HEK293 (cell line): ENCODE measurements around the gene ANO8.

Experiments used
- CTCF ChIA-PET: fragments of 350-600 bp; formaldehyde crosslinking; extraction: SDS; loops from one replicate; lab custom pipeline; 2021; ENCODE audit warnings: antibody characterized with exemption; lab: Yijun Ruan, JAX
- POLR2A ChIA-PET: fragments of 300-600 bp; formaldehyde crosslinking; extraction: SDS; loops from one replicate; lab custom pipeline; 2020; ENCODE audit warnings: antibody characterized with exemption, inconsistent platforms; lab: Yijun Ruan, JAX
- H3K27ac ChIP-seq: fragments of 200-500 bp; sonication (Bioruptor generic); 2 replicates; pipeline ENCODE4 v1.5.1; 2014; ENCODE audit warnings: low read depth, low read length, control low read depth, inconsistent platforms; ENCODE audit errors: extremely low read depth
- H3K36me3 ChIP-seq, 2 experiments: fragments of 200-500 bp in 1 of 2; sonication (Bioruptor generic) in 1 of 2; 1 replicate in 1 of 2; 2 replicates in 1 of 2; pipeline ENCODE4 v1.5.1; 2014 to 2017; ENCODE audit warnings: inconsistent platforms in 2 of 2, low read length in 2 of 2; ENCODE audit not compliant: control insufficient read depth in 2 of 2, insufficient read depth in 1 of 2
- H3K4me1 ChIP-seq: fragments of 200-500 bp; sonication (Bioruptor generic); 2 replicates; pipeline ENCODE4 v1.5.1; 2014; ENCODE audit warnings: mild to moderate bottlenecking, low read length, inconsistent platforms; ENCODE audit not compliant: control insufficient read depth, insufficient read depth
- H3K4me3 ChIP-seq: 2 replicates; pipeline ENCODE4 v1.5.1; 2011; ENCODE audit warnings: low read depth, mild to moderate bottlenecking, control low read depth, low read length, moderate library complexity
- H3K9me3 ChIP-seq: fragments of 200-500 bp; sonication (Bioruptor generic); 2 replicates; pipeline ENCODE4 v1.5.1; 2014; ENCODE audit warnings: low read depth, low read length, inconsistent platforms; ENCODE audit not compliant: control insufficient read depth, insufficient read depth
- BCL11A ChIP-seq: fragments of 450-650 bp; formaldehyde crosslinking; IDR thresholded peaks from 2 replicates; pipeline ENCODE4 v1.5.1; 2016; ENCODE audit warnings: low read depth, missing biosample characterization, missing genetic modification characterization
- GLIS1 ChIP-seq: fragments of 450-650 bp; formaldehyde crosslinking; IDR thresholded peaks from 2 replicates; pipeline ENCODE4 v1.5.1; 2016; ENCODE audit warnings: missing biosample characterization, missing genetic modification characterization
- HOXC10 ChIP-seq: sonication (generic); formaldehyde crosslinking; IDR thresholded peaks from 2 replicates; pipeline ENCODE4 v1.8.1; 2023; ENCODE audit warnings: mild to moderate bottlenecking, missing genetic modification reagents
- TCF7L2 ChIP-seq: IDR thresholded peaks from 2 replicates; pipeline ENCODE4 v1.6.1; 2011; ENCODE audit warnings: low read depth, mild to moderate bottlenecking, inconsistent platforms, low read length, moderate library complexity, borderline replicate concordance
- TRIM28 ChIP-seq: IDR thresholded peaks from 2 replicates; pipeline ENCODE4 v1.6.1; 2011; ENCODE audit warnings: low read length, control low read depth, borderline replicate concordance
- ZBTB17 ChIP-seq: fragments of 450-650 bp; formaldehyde crosslinking; IDR thresholded peaks from 2 replicates; pipeline ENCODE4 v1.5.1; 2016; ENCODE audit warnings: missing biosample characterization, missing genetic modification characterization
- ZBTB8A ChIP-seq: fragments of 450-650 bp; formaldehyde crosslinking; IDR thresholded peaks from 2 replicates; pipeline ENCODE4 v1.5.1; 2016; ENCODE audit warnings: missing biosample characterization, missing genetic modification characterization
- ZEB2 ChIP-seq: fragments of 450-650 bp; formaldehyde crosslinking; IDR thresholded peaks from 2 replicates; pipeline ENCODE4 v1.5.1; 2016; ENCODE audit warnings: missing biosample characterization, missing genetic modification characterization
- ZFP37 ChIP-seq: fragments of 450-650 bp; formaldehyde crosslinking; IDR thresholded peaks from 2 replicates; pipeline ENCODE4 v1.5.1; 2016; ENCODE audit warnings: missing biosample characterization, missing genetic modification characterization
- ZNF121 ChIP-seq: fragments of 450-650 bp; formaldehyde crosslinking; IDR thresholded peaks from 2 replicates; pipeline ENCODE4 v1.5.1; 2016; ENCODE audit warnings: missing biosample characterization, missing genetic modification characterization
- ZNF174 ChIP-seq: fragments of 450-650 bp; formaldehyde crosslinking; IDR thresholded peaks from 2 replicates; pipeline ENCODE4 v1.5.0; 2017; ENCODE audit warnings: missing biosample characterization, mild to moderate bottlenecking, missing genetic modification characterization
- ZNF274 ChIP-seq, 2 experiments: fragments of 200-500 bp in 1 of 2; fragments of 450-650 bp in 1 of 2; sonication (Bioruptor generic) in 1 of 2; formaldehyde crosslinking in 1 of 2; IDR thresholded peaks; 2 replicates each; pipeline versions ENCODE4 v1.5.1 to v1.6.1; 2014 to 2016; ENCODE audit warnings: borderline replicate concordance in 1 of 2, inconsistent platforms in 1 of 2, low read length in 1 of 2, missing biosample characterization in 1 of 2, missing genetic modification characterization in 1 of 2
- ZNF324 ChIP-seq: fragments of 450-650 bp; formaldehyde crosslinking; IDR thresholded peaks from 2 replicates; pipeline ENCODE4 v1.5.1; 2016; ENCODE audit warnings: missing biosample characterization, missing genetic modification characterization
- ZNF341 ChIP-seq: fragments of 450-650 bp; formaldehyde crosslinking; IDR thresholded peaks from 2 replicates; pipeline ENCODE4; 2016; ENCODE audit warnings: low read depth, missing biosample characterization, missing genetic modification characterization
- ZNF501 ChIP-seq: fragments of 450-650 bp; formaldehyde crosslinking; IDR thresholded peaks from 2 replicates; pipeline ENCODE4 v1.5.1; 2016; ENCODE audit warnings: missing biosample characterization, missing genetic modification characterization
- ZNF610 ChIP-seq: fragments of 450-650 bp; formaldehyde crosslinking; IDR thresholded peaks from 2 replicates; pipeline ENCODE4 v1.5.1; 2016; ENCODE audit warnings: missing biosample characterization, missing genetic modification characterization, borderline replicate concordance
- ZNF670 ChIP-seq: fragments of 450-650 bp; formaldehyde crosslinking; IDR thresholded peaks from 2 replicates; pipeline ENCODE4 v1.5.1; 2016; ENCODE audit warnings: missing biosample characterization, missing genetic modification characterization, low read depth
- ZSCAN30 ChIP-seq: fragments of 450-650 bp; IDR thresholded peaks from 2 replicates; pipeline ENCODE4 v1.5.1; 2018; ENCODE audit warnings: missing biosample characterization, mild to moderate bottlenecking, missing genetic modification characterization, moderate library complexity
- ZXDB ChIP-seq: fragments of 450-650 bp; formaldehyde crosslinking; IDR thresholded peaks from 2 replicates; pipeline ENCODE4 v1.5.1; 2016; ENCODE audit warnings: missing biosample characterization, missing genetic modification characterization
- TF ChIP-seq, protein P1 (sequence below): fragments of 450-650 bp; formaldehyde crosslinking; IDR thresholded peaks from 2 replicates; pipeline ENCODE4 v1.5.1; 2016; ENCODE audit warnings: missing biosample characterization, missing genetic modification characterization
- TF ChIP-seq, protein P2 (sequence below): fragments of 450-650 bp; formaldehyde crosslinking; IDR thresholded peaks from 2 replicates; pipeline ENCODE4 v1.5.1; 2016; ENCODE audit warnings: missing biosample characterization, missing genetic modification characterization
- TF ChIP-seq, protein P3 (sequence below): fragments of 450-650 bp; formaldehyde crosslinking; IDR thresholded peaks from 2 replicates; pipeline ENCODE4 v1.5.1; 2017; ENCODE audit warnings: missing biosample characterization, missing genetic modification characterization
- TF ChIP-seq, protein P4 (sequence below): fragments of 450-650 bp; formaldehyde crosslinking; IDR thresholded peaks from 2 replicates; pipeline ENCODE4 v1.5.1; 2016; ENCODE audit warnings: missing biosample characterization, missing genetic modification characterization
- TF ChIP-seq, protein P5 (sequence below): fragments of 450-650 bp; formaldehyde crosslinking; IDR thresholded peaks from 2 replicates; pipeline ENCODE4 v1.5.1; 2016; ENCODE audit warnings: missing biosample characterization, missing genetic modification characterization
- TF ChIP-seq, protein P6 (sequence below): fragments of 450-650 bp; formaldehyde crosslinking; optimal IDR thresholded peaks from 2 replicates; pipeline ENCODE3; 2016; ENCODE audit warnings: missing biosample characterization, mild to moderate bottlenecking, missing genetic modification characterization

The ANO8 gene

DNA sequence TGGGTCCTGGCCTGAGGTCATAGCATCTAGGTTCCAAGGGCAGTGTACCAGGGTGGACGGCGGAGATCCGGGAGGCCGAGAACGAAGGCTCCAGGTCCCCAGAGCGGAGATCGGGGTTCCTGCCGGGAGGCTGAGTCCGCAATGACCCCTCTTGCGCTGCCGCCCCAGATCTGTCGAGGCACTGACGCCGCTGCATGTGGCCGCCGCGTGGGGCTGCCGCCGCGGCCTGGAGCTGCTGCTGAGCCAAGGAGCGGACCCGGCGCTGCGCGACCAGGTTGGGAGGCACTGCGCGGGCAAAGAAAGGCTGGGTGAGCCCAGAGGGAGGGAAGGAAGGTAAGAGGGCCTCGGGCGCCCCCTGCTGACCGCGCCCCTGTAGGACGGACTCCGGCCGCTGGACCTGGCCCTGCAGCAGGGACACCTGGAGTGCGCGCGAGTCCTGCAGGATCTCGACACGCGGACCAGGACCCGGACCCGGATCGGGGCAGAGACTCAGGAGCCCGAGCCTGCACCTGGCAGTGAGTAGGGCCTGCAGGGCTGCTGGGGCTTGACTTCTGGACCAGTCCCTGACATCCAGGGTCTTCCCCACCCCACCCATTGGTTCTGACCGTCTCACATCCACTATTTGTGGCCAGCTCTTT lies 52.0 kb downstream of the ANO8 start:
- Histone ChIP-seq H3K4me3 (no peak overlapping the region), H3K36me3 (peaks cover 0 to 9% of the 10 kb centered on the region in 2 experiments; a peak in 2 of 3 replicates), H3K9me3 (no peaks in the 10 kb centered on the region), H3K27ac (no peak overlapping the region), H3K4me1 (no peaks in the 10 kb centered on the region)
- ChIA-PET POLR2A (interaction anchor here (1.0 kb wide), 1 partner anchor 16 kb away, joined by 3 read pairs; the partner anchor contains the start of gene BABAM1), CTCF (interaction anchor here (0.5 to 4.1 kb wide), 28 partner anchors 9 to 1202 kb away, joined by 3 to 37 read pairs (median 3); partner anchors contain the start of genes ABHD8, BABAM1, HAUS8 and MRPL34)
- peak; percentile 90 for TF ChIP-seq ZBTB17
- TF ChIP-seq, protein P1, sequence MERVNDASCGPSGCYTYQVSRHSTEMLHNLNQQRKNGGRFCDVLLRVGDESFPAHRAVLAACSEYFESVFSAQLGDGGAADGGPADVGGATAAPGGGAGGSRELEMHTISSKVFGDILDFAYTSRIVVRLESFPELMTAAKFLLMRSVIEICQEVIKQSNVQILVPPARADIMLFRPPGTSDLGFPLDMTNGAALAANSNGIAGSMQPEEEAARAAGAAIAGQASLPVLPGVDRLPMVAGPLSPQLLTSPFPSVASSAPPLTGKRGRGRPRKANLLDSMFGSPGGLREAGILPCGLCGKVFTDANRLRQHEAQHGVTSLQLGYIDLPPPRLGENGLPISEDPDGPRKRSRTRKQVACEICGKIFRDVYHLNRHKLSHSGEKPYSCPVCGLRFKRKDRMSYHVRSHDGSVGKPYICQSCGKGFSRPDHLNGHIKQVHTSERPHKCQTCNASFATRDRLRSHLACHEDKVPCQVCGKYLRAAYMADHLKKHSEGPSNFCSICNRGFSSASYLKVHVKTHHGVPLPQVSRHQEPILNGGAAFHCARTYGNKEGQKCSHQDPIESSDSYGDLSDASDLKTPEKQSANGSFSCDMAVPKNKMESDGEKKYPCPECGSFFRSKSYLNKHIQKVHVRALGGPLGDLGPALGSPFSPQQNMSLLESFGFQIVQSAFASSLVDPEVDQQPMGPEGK (tag by site-specific recombination): peak; percentile 54; the same call in 1 of the 2 replicates
- no peak for TF ChIP-seq ZNF174
- TF ChIP-seq ZNF121 (tag by site-specific recombination): peak; percentile 63; the same call in 1 of the 2 replicates
- peak; percentile 62 for TF ChIP-seq ZSCAN30
- no peak for TF ChIP-seq TCF7L2
- TF ChIP-seq ZFP37: peak; percentile 69; the same call in 1 of the 2 replicates
- peak; percentile 85 for TF ChIP-seq ZBTB8A
- 0 out of 2 replicates have a peak, but pooled peaks have one; percentile 15 for TF ChIP-seq HOXC10 (CRISPR knock-in tag)
- TF ChIP-seq, protein P2, sequence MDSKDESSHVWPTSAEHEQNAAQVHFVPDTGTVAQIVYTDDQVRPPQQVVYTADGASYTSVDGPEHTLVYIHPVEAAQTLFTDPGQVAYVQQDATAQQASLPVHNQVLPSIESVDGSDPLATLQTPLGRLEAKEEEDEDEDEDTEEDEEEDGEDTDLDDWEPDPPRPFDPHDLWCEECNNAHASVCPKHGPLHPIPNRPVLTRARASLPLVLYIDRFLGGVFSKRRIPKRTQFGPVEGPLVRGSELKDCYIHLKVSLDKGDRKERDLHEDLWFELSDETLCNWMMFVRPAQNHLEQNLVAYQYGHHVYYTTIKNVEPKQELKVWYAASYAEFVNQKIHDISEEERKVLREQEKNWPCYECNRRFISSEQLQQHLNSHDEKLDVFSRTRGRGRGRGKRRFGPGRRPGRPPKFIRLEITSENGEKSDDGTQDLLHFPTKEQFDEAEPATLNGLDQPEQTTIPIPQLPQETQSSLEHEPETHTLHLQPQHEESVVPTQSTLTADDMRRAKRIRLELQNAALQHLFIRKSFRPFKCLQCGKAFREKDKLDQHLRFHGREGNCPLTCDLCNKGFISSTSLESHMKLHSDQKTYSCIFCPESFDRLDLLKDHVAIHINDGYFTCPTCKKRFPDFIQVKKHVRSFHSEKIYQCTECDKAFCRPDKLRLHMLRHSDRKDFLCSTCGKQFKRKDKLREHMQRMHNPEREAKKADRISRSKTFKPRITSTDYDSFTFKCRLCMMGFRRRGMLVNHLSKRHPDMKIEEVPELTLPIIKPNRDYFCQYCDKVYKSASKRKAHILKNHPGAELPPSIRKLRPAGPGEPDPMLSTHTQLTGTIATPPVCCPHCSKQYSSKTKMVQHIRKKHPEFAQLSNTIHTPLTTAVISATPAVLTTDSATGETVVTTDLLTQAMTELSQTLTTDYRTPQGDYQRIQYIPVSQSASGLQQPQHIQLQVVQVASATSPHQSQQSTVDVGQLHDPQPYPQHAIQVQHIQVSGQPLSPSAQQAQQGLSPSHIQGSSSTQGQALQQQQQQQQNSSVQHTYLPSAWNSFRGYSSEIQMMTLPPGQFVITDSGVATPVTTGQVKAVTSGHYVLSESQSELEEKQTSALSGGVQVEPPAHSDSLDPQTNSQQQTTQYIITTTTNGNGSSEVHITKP (tag by site-specific recombination): peak; percentile 78
- peak; percentile 82 for TF ChIP-seq GLIS1 (tag by site-specific recombination)
- 0 out of 2 replicates have a peak, but pooled peaks have one; percentile 51 for TF ChIP-seq ZNF324 (tag by site-specific recombination)
- TF ChIP-seq ZEB2 (tag by site-specific recombination): peak; percentile 63; the same call in 1 of the 2 replicates
- TF ChIP-seq TRIM28: peak; percentile 20; the same call in 1 of the 2 replicates
- TF ChIP-seq, protein P3, sequence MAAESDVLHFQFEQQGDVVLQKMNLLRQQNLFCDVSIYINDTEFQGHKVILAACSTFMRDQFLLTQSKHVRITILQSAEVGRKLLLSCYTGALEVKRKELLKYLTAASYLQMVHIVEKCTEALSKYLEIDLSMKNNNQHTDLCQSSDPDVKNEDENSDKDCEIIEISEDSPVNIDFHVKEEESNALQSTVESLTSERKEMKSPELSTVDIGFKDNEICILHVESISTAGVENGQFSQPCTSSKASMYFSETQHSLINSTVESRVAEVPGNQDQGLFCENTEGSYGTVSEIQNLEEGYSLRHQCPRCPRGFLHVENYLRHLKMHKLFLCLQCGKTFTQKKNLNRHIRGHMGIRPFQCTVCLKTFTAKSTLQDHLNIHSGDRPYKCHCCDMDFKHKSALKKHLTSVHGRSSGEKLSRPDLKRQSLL (tag by site-specific recombination): peak; percentile 27; the same call in 1 of the 2 replicates
- TF ChIP-seq, protein P4, sequence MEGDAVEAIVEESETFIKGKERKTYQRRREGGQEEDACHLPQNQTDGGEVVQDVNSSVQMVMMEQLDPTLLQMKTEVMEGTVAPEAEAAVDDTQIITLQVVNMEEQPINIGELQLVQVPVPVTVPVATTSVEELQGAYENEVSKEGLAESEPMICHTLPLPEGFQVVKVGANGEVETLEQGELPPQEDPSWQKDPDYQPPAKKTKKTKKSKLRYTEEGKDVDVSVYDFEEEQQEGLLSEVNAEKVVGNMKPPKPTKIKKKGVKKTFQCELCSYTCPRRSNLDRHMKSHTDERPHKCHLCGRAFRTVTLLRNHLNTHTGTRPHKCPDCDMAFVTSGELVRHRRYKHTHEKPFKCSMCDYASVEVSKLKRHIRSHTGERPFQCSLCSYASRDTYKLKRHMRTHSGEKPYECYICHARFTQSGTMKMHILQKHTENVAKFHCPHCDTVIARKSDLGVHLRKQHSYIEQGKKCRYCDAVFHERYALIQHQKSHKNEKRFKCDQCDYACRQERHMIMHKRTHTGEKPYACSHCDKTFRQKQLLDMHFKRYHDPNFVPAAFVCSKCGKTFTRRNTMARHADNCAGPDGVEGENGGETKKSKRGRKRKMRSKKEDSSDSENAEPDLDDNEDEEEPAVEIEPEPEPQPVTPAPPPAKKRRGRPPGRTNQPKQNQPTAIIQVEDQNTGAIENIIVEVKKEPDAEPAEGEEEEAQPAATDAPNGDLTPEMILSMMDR (tag by site-specific recombination): peak; percentile 99
- TF ChIP-seq BCL11A (tag by site-specific recombination): peak; percentile 65; the same call in 1 of the 2 replicates
- TF ChIP-seq ZXDB (tag by site-specific recombination): peak; percentile 44
- 0 out of 2 replicates have a peak, but pooled peaks have one; percentile 52 for TF ChIP-seq ZNF501
- TF ChIP-seq ZNF610 (tag by site-specific recombination): no peak; the same call in 1 of the 2 replicates
- TF ChIP-seq, protein P5, sequence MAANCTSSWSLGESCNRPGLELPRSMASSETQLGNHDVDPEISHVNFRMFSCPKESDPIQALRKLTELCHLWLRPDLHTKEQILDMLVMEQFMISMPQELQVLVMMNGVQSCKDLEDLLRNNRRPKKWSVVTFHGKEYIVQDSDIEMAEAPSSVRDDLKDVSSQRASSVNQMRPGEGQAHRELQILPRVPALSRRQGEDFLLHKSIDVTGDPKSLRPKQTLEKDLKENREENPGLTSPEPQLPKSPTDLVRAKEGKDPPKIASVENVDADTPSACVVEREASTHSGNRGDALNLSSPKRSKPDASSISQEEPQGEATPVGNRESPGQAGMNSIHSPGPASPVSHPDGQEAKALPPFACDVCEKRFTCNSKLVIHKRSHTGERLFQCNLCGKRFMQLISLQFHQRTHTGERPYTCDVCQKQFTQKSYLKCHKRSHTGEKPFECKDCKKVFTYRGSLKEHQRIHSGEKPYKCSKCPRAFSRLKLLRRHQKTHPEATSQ (tag by site-specific recombination): no peak
- TF ChIP-seq ZNF274 (IDR thresholded peaks at IDR 0.05; ENCODE audit: low read length): no peak
- TF ChIP-seq ZNF274 (tag by site-specific recombination; IDR thresholded peaks at IDR 0.05; ENCODE audit: borderline replicate concordance): no peak
- no peak for TF ChIP-seq ZNF341 (tag by site-specific recombination)
- no peak for TF ChIP-seq ZNF670
- TF ChIP-seq, protein P6, sequence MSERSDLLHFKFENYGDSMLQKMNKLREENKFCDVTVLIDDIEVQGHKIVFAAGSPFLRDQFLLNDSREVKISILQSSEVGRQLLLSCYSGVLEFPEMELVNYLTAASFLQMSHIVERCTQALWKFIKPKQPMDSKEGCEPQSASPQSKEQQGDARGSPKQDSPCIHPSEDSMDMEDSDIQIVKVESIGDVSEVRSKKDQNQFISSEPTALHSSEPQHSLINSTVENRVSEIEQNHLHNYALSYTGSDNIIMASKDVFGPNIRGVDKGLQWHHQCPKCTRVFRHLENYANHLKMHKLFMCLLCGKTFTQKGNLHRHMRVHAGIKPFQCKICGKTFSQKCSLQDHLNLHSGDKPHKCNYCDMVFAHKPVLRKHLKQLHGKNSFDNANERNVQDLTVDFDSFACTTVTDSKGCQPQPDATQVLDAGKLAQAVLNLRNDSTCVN (tag by site-specific recombination): peak; percentile 77
